ENCODE results near the gene SLC6A17.

The SLC6A17 gene

GRCh38 chr1:110200190-110200589 is 49.9 kb downstream of the SLC6A17 start:
- H3K27ac ChIP-seq (replicated peaks) = no peak overlapping the region
- TF ChIP-seq SPI1 (IDR thresholded peaks at IDR 0.05; ENCODE audit: borderline replicate concordance, low read depth) (no peak), POLR2AphosphoS5 (IDR thresholded peaks at IDR 0.05; ENCODE audit: low read depth) (no peak), CTCF (IDR thresholded peaks at IDR 0.05; ENCODE audit: insufficient read depth, low read length) (no peak), GABPA (IDR thresholded peaks at IDR 0.05; ENCODE audit: low read depth) (no peak)
- H3K4me3 ChIP-seq (replicated peaks; ENCODE audit: insufficient read depth, low read length) = no peak overlapping the region
- no peak for DNase-seq (ENCODE audit: low read depth in 1 of 2, low spot score in 1 of 2)
- H3K27me3 ChIP-seq (ENCODE audit: insufficient read depth, poor library complexity, severe bottlenecking) = no peaks in the 10 kb centered on the region

GRCh38 chr1:110200666-110201065 is 50.4 kb downstream of the SLC6A17 start:
- Histone ChIP-seq H3K4me3 (replicated peaks; ENCODE audit: insufficient read depth, low read length) (no peak overlapping the region), H3K27me3 (ENCODE audit: insufficient read depth, poor library complexity, severe bottlenecking) (no peaks in the 10 kb centered on the region), H3K27ac (replicated peaks) (no peak overlapping the region)
- no peak for DNase-seq (ENCODE audit: low read depth in 1 of 2, low spot score in 1 of 2)
- no peak for TF ChIP-seq POLR2AphosphoS5 (IDR thresholded peaks at IDR 0.05; ENCODE audit: low read depth)
- TF ChIP-seq REST (IDR thresholded peaks at IDR 0.05; ENCODE audit: insufficient replicate concordance, low read depth) = no peak
- no peak for TF ChIP-seq SPI1 (IDR thresholded peaks at IDR 0.05; ENCODE audit: borderline replicate concordance, low read depth)
- no peak for TF ChIP-seq CTCF (IDR thresholded peaks at IDR 0.05; ENCODE audit: insufficient read depth, low read length)
- TF ChIP-seq GABPA (IDR thresholded peaks at IDR 0.05; ENCODE audit: low read depth) = no peak

- TF ChIP-seq SPI1 (IDR thresholded peaks at IDR 0.05; ENCODE audit: borderline replicate concordance, low read depth) = no peak
- TF ChIP-seq POLR2AphosphoS5 (IDR thresholded peaks at IDR 0.05; ENCODE audit: low read depth) = no peak
- TF ChIP-seq GABPA (IDR thresholded peaks at IDR 0.05; ENCODE audit: low read depth) = no peak
- TF ChIP-seq REST (IDR thresholded peaks at IDR 0.05; ENCODE audit: insufficient replicate concordance, low read depth) = no peak
- no peak for TF ChIP-seq CTCF (IDR thresholded peaks at IDR 0.05; ENCODE audit: insufficient read depth, low read length)
- DNase-seq (ENCODE audit: low read depth in 1 of 2, low spot score in 1 of 2) = no peak
- no peaks in the 10 kb centered on the region for H3K27me3 ChIP-seq (ENCODE audit: insufficient read depth, poor library complexity, severe bottlenecking)
Observed at GRCh38 chr1:110201157-110201825, 51.0 kb downstream of the SLC6A17 start.

More at GRCh38 chr1:110201157-110201825, 51.0 kb downstream of the SLC6A17 start:
- H3K4me3 ChIP-seq (replicated peaks; ENCODE audit: insufficient read depth, low read length) = no peak overlapping the region
- no peak overlapping the region for H3K27ac ChIP-seq (replicated peaks)
